DND-41 (cell line): ENCODE results near the gene CCNL1.
"Not testable (repeated sequence)": the region's sequence is repeated elsewhere in the genome, so short reads cannot be mapped to it uniquely, and the experiment has no call there.

ENCODE experiments used
- ATAC-seq: fragments of 200-7000 bp; cut with Tn5 transposase; 3 replicates; pipeline ENCODE4 v1.9.1; 2021; ENCODE audit warnings: low read depth; ENCODE audit not compliant: insufficient read depth
- DNase-seq: peaks from one replicate; pipeline ENCODE4 v3.0.0-alpha.2; 2020
- H2AFZ ChIP-seq: 2 replicates; pipeline ENCODE4 v1.6.0; 2012; ENCODE audit warnings: low read depth, low read length
- H3K27ac ChIP-seq: 2 replicates; pipeline ENCODE4 v1.5.1; 2012; ENCODE audit warnings: low read length, inconsistent platforms
- H3K27me3 ChIP-seq: fragments of 200-600 bp; sonication (generic); 2 replicates; pipeline ENCODE4 v1.6.0; 2012; ENCODE audit warnings: low read length, mild to moderate bottlenecking, inconsistent platforms; ENCODE audit not compliant: insufficient read depth, poor library complexity
- H3K36me3 ChIP-seq: 2 replicates; pipeline ENCODE4 v1.5.1; 2012; ENCODE audit warnings: low read length, inconsistent platforms; ENCODE audit not compliant: insufficient read depth
- H3K4me1 ChIP-seq: 2 replicates; pipeline ENCODE4 v1.5.1; 2012; ENCODE audit warnings: mild to moderate bottlenecking, low read length; ENCODE audit not compliant: insufficient read depth
- H3K4me2 ChIP-seq: 2 replicates; pipeline ENCODE4 v1.6.0; 2012; ENCODE audit warnings: mild to moderate bottlenecking, moderate library complexity, low read length, inconsistent platforms; ENCODE audit not compliant: insufficient read depth
- H3K4me3 ChIP-seq, 2 experiments: fragments of 200-600 bp in 1 of 2; shearing (Covaris generic) in 1 of 2; 2 replicates each; pipeline ENCODE4 v1.5.1; 2012 to 2016; ENCODE audit warnings: inconsistent platforms in 2 of 2, low read length in 2 of 2, mild to moderate bottlenecking in 2 of 2, low read depth in 1 of 2, moderate library complexity in 1 of 2
- H3K79me2 ChIP-seq: 2 replicates; pipeline ENCODE4 v1.6.0; 2012; ENCODE audit warnings: low read length, inconsistent platforms; ENCODE audit not compliant: insufficient read depth
- H3K9ac ChIP-seq: 2 replicates; pipeline ENCODE4 v1.6.0; 2012; ENCODE audit warnings: low read depth, mild to moderate bottlenecking, inconsistent platforms, low read length, moderate library complexity
- H3K9me3 ChIP-seq: 2 replicates; pipeline ENCODE4 v1.5.1; 2012; ENCODE audit warnings: low read length, moderate library complexity, mild to moderate bottlenecking, inconsistent platforms; ENCODE audit not compliant: insufficient read depth, severe bottlenecking
- H4K20me1 ChIP-seq: 2 replicates; pipeline ENCODE4 v1.6.0; 2012; ENCODE audit warnings: low read length; ENCODE audit not compliant: insufficient read depth
- EZH2 ChIP-seq: IDR thresholded peaks from 3 replicates; pipeline ENCODE4 v1.6.1; 2012; ENCODE audit warnings: borderline replicate concordance, low read depth, mild to moderate bottlenecking, moderate library complexity, low read length, inconsistent platforms; ENCODE audit not compliant: severe bottlenecking
- TF ChIP-seq, protein P1 (sequence below): IDR thresholded peaks from 2 replicates; pipeline ENCODE4 v1.5.1; 2012; ENCODE audit warnings: borderline replicate concordance, low read length, moderate library complexity, mild to moderate bottlenecking; ENCODE audit not compliant: poor library complexity, severe bottlenecking; ENCODE audit errors: extremely low read depth

The CCNL1 gene

DNA sequence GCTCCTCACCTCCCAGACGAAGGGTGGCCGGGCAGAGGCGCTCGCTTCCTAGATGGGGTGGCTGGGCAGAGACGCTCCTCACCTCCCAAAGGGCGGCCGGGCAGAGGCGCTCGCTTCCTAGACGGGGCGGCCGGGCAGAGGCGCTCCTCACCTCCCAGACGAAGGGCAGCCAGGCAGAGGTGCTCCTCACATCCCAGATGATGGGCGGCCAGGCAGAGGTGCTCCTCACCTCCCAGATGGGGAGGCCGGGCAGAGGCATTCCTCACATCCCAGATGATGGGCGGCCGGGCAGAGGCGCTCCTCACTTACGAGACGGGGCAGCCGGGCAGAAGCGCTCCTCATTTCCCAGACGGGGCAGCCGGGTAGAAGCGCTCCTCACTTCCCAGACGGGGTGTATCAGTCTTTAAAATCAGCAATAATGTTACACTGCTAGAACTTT lies 19.4 kb upstream of the CCNL1 start:
- no peaks in the 10 kb centered on the region for H3K36me3 ChIP-seq
- H3K9me3 ChIP-seq = peaks cover 14% of the 10 kb centered on the region
- no peaks in the 10 kb centered on the region for H3K27me3 ChIP-seq
- H3K4me2 ChIP-seq = no peak overlapping the region
- H2AFZ ChIP-seq = no peak overlapping the region
- H3K4me3 ChIP-seq = no peak overlapping the region
- H3K9ac ChIP-seq = no peak overlapping the region
- ATAC-seq = no peak
- no peak for DNase-seq
- H3K27ac ChIP-seq = no peak overlapping the region
- peaks cover 27% of the 10 kb centered on the region for H3K79me2 ChIP-seq
- peaks cover 14% of the 10 kb centered on the region for H3K4me1 ChIP-seq
- H4K20me1 ChIP-seq = no peaks in the 10 kb centered on the region
- no peak for TF ChIP-seq EZH2
- TF ChIP-seq, protein P1, sequence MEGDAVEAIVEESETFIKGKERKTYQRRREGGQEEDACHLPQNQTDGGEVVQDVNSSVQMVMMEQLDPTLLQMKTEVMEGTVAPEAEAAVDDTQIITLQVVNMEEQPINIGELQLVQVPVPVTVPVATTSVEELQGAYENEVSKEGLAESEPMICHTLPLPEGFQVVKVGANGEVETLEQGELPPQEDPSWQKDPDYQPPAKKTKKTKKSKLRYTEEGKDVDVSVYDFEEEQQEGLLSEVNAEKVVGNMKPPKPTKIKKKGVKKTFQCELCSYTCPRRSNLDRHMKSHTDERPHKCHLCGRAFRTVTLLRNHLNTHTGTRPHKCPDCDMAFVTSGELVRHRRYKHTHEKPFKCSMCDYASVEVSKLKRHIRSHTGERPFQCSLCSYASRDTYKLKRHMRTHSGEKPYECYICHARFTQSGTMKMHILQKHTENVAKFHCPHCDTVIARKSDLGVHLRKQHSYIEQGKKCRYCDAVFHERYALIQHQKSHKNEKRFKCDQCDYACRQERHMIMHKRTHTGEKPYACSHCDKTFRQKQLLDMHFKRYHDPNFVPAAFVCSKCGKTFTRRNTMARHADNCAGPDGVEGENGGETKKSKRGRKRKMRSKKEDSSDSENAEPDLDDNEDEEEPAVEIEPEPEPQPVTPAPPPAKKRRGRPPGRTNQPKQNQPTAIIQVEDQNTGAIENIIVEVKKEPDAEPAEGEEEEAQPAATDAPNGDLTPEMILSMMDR = no peak

DNA sequence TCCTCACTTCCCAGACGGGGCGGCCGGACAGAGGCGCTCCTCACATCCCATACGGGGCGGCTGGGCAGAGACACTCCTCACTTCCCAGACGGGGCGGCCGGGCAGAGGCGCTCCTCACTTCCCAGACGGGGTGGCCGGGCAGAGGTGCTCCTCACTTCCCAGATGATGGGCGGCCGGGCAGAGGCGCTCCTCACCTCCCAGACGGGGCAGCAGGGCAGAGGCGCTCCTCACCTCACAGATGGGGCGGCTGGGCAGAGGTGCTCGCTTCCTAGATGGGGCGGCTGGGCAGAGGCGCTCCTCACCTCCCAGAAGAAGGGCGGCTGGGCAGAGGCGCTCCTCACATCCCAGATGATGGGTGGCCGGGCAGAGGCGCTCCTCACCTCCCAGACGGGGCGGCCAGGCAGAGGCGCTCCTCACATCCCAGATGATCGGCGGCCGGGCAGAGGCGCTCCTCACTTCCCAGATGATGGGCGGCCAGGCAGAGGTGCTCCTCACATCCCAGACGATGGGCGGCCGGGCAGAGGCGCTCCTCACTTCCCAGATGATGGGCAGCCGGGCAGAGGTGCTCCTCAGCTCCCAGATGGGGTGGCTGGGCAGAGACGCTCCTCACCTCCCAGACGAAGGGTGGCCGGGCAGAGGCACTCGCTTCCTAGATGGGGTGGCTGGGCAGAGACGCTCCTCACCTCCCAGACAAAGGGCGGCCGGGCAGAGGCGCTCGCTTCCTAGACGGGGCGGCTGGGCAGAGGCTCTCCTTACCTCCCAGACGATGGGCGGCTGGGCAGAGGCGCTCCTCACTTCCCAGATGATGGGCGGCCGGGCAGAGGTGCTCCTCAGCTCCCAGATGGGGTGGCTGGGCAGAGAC lies 18.8 kb upstream of the CCNL1 start:
- H3K4me2 ChIP-seq, H3K9ac ChIP-seq, H3K4me3 ChIP-seq, ATAC-seq, H2AFZ ChIP-seq, H4K20me1 ChIP-seq, DNase-seq, H3K27ac ChIP-seq, H3K27me3 ChIP-seq, H3K36me3 ChIP-seq: not testable (repeated sequence)
- Histone ChIP-seq H3K79me2 (peaks cover 29% of the 10 kb centered on the region), H3K4me1 (peaks cover 20% of the 10 kb centered on the region), H3K9me3 (peaks cover 14% of the 10 kb centered on the region)

DNA sequence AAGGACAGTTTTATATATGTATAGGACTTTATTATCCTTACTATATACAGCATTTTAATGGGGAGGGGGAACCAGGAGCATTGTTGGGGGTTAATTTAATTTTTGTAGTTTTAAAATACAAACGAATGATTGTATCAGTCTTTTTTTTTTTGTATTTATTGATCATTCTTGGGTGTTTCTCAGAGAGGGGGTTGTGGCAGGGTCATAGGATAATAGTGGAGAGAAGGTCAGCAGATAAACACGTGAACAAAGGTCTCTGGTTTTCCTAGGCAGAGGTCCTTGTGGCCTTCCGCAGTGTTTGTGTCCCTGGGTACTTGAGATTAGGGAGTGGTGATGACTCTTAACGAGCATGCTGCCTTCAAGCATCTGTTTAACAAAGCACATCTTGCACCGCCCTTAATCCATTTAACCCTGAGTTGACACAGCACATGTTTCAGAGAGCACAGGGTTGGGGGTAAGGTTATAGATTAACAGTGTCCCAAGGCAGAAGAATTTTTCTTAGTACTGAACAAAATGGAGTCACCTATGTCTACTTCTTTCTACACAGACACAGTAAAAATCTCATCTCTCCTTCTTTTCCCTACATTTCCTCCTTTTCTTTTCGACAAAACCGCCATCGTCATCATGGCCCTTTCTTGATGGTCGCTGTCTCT lies 18.0 kb upstream of the CCNL1 start:
- peaks cover 29% of the 10 kb centered on the region for H3K79me2 ChIP-seq
- H3K4me2 ChIP-seq, H2AFZ ChIP-seq: not testable (repeated sequence)

DNA sequence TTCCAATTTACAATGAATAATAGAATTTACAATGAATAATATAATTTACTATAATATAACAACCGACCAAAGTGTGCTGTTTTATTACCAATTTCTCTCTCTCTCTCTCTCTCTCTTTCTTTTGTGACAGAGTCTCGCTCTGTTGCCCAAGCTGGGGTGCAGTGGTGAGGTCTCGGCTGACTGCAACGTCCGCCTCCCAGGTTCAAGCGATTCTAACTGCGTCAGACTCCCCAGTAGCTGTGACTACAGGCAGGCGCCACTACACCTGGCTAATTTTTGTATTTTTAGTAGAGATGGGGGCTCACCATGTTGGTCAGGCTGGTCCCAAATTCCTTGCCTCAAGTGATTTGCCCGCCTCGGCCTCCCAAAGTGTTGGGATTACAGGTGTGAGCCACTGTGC lies 17.0 kb upstream of the CCNL1 start:
- Histone ChIP-seq H3K36me3 (no peaks in the 10 kb centered on the region), H3K27me3 (no peaks in the 10 kb centered on the region), H4K20me1 (no peaks in the 10 kb centered on the region), H3K4me2 (peak overlapping the region; percentile 83; the same call in 1 of the 2 replicates), H3K9me3 (peaks cover 14% of the 10 kb centered on the region), H3K79me2 (peaks cover 29% of the 10 kb centered on the region), H2AFZ (no peak overlapping the region), H3K27ac (no peak overlapping the region), H3K4me3 (peak overlapping the region in 1 of 2 experiments; percentile 64; a peak in 1 of 4 replicates), H3K4me1 (peaks cover 21% of the 10 kb centered on the region), H3K9ac (no peak overlapping the region)
- TF ChIP-seq, protein P1 = no peak
- no peak for TF ChIP-seq EZH2
- ATAC-seq (no peak), DNase-seq (no peak)

More for the DNA sequence above, 18.0 kb upstream of the CCNL1 start:
- not testable (repeated sequence) for H3K36me3 ChIP-seq, H3K27ac ChIP-seq, ATAC-seq, H4K20me1 ChIP-seq, H3K9ac ChIP-seq, DNase-seq, H3K4me3 ChIP-seq, H3K27me3 ChIP-seq
- Histone ChIP-seq H3K9me3 (peaks cover 14% of the 10 kb centered on the region), H3K4me1 (peaks cover 21% of the 10 kb centered on the region)
